IPS-18c (cell line): Measurements from ENCODE around the gene PSMG1.
A peak's percentile ranks its signal among the peaks of the same experiment; 100 is the strongest.
"Not testable (repeated sequence)": the region's sequence is repeated elsewhere in the genome, so short reads cannot be mapped to it uniquely, and the experiment has no call there.

ENCODE experiments used
- H3K4me3 ChIP-seq: 2 replicates; pipeline ENCODE4 v1.7.0; 2013; ENCODE audit warnings: low read depth, mild to moderate bottlenecking, low read length, moderate library complexity; ENCODE audit not compliant: insufficient read depth
- H3K9me3 ChIP-seq: one replicate; pipeline ENCODE4 v1.6.1; 2013; ENCODE audit warnings: mild to moderate bottlenecking, low read length, moderate library complexity; ENCODE audit not compliant: control insufficient read depth, insufficient read depth

PSMG1 gene

DNA sequence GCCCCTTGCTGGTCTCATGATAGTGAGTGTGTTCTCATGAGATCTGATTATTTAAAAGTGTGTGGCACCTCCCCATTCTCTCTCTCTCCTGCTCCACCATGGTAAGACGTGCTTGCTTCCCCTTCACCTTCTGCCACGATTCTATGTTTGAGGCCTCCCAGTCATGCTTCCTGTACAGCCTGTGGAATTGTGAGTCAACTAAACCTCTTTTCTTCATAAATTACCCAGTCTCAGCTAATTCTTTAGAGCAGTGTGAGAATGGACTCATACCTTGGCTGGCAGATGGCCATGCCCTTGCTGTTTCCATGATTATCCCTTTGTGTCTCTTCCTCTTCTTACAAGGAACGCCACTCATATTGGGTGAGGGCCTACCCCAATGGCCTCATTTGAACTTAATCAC, 40.3 kb downstream of the PSMG1 start:
- Histone ChIP-seq H3K9me3 (no peaks in the 10 kb centered on the region), H3K4me3 (no peak overlapping the region)

DNA sequence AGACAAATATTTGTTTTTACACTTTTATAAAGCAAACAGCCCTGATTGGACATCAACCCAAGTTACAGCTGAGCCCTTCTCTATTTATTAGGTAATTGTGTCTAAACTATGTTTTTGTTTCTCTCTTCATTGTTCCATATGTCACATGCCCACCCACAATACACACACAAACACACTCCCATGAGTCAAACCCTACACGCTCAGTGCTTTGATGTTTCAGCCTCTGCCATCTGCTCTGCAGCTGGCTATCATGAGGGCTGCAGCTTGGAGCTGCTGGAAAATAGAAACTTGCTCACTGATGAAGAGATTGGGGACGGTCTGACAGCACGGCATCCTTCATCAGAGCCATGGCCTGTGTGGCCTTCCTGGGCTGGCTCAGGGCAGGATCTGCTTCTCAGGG, 41.7 kb downstream of the PSMG1 start:
- Histone ChIP-seq H3K4me3 (no peak overlapping the region), H3K9me3 (no peaks in the 10 kb centered on the region)

DNA sequence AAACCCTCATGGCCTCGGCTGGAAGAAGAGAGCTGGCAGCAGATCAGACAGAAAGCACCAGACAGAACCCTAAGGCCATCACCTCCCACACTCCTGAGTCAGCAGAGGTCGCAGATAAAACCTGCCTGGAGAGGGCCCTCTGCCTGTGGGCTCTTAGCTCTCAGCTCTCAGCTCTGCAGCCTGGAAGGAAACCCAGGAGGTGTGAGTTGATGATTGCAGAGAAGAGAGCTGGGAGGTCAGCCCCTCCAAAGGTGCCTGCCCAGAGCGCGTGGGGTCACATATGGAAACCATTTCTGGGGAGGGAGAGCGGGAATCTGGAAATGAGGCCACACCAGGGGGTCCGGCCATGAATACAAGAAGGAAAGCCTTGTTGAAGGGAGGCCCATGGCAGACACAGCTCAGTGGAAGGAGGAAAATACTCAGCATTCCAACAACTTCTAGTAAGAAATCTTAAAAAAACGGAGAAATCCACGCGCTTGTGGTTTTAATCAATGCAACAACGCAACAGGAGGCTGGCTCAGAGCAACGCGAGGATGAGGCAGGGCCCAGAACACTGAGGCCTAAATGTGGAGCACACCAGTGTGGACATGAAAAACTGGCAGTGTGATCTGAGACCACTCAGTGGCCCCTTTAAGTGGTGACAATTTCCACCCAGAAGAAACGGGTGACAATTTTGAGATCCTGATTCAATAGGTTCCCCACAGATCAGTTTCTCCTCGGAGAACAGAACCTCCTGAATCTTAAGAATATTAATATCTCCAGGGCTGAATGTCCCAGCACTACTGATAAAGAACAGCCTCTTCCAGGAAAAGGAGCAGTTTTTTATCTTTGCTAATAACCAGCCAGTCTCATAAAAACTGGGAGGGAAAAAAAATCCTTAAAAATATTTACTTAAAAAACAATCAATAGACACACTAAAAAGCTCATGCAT, 45.7 kb downstream of the PSMG1 start:
- H3K4me3 ChIP-seq = 0 out of 2 replicates have a peak overlapping the region, but pooled peaks have one; percentile 1
- H3K9me3 ChIP-seq = no peaks in the 10 kb centered on the region

DNA sequence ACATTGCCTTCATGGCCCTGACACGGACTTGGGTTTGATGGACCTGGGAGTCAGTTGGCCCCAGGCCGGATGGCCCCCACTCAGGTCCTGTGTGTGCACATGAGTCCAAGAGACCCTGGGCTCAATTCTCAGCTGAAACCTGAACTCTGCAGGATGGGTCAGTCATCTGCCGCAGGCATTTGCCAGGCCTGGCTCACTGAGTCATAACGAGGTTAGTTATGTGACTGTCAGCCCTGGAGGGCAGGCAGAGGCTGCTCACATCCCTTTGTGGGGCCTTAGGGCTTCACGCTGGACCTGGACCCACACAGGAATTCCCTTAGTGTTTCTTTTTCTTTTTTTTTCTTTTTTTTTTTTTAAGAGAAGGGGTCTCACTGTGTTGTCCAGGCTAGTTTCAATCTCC, 46.5 kb downstream of the PSMG1 start:
- H3K4me3 ChIP-seq = no peak overlapping the region
- H3K9me3 ChIP-seq = no peaks in the 10 kb centered on the region

DNA sequence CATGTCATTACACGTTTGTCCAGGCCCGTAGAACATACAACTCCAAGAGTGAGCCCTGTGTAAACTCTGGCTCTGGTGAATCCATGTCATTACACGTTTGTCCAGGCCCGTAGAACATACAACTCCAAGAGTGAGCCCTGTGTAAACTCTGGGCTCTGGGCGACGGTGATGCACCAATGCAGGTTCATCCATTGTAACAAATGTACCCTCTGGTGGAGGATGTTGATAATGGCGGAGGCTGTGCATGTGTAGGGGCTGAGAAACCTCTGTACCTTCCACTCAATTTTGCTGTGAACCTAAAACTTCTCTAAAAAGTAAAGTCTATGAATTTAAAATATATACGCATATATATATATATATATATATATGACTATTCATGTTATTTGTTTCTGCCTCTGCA, 47.1 kb downstream of the PSMG1 start:
- not testable (repeated sequence) for H3K4me3 ChIP-seq, H3K9me3 ChIP-seq

DNA sequence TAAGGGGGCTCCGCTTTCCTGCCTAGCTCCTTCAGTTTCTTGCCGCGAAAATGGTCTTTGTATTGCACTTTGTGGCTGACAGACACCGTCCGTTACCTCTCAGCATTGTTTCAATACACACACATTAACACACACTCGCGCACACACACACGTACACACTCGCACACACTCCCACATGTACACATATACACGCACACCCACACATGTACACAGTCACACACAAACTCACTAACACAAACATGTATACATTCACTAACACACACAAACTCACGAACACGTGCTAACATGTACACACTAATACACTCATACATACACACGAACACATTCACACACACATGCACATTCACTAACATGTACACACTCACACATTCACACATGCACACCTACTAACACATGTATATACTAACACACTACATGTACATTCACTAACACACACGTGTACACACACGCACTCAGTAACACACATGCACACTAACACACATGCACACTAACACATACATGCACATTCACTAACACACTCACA, 48.9 kb downstream of the PSMG1 start:
- Histone ChIP-seq H3K9me3 (no peaks in the 10 kb centered on the region), H3K4me3 (no peak overlapping the region)

DNA sequence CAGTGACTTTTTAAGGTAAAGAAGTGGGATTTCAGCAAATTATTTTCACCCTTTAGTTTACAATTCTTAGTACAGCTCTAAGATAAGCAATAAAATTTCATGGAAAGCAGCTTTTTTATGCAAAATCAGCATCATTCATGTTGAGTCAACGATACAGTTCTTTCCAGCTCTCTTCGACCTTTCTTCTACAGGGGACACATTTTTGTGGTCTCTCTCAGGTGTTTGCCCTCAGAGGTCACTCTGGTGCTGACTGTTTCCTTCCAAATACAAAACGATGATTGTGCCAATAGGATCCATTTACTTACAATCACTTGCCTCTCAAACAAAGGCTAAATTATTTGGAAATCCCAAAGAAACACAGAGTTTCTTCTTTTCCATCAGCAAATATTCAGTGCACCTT, 51.0 kb downstream of the PSMG1 start:
- no peaks in the 10 kb centered on the region for H3K9me3 ChIP-seq
- H3K4me3 ChIP-seq = no peak overlapping the region

GRCh38 chr21:39131791-39132190, 51.5 kb downstream of the PSMG1 start:
- Histone ChIP-seq H3K9me3 (no peaks in the 10 kb centered on the region), H3K4me3 (no peak overlapping the region)

DNA sequence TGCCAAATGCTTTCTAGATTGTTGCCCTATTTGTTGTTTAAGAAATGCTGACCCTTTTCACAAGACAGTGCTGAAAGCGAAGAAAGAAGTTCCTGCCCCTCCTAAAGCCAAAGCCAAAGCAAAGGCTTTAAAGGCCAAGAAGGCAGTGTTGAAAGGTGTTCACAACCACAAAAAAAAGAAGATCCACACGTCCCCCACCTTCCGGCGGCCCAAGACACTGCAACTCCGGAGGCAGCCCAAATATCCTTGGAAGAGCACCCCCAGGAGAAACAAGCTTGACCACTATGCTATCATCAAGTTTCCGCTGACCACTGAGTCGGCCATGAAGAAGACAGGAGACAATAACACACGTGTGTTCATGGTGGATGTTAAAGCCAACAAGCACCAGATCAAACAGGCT, 55.7 kb downstream of the PSMG1 start:
- H3K9me3 ChIP-seq = no peaks in the 10 kb centered on the region
- no peak overlapping the region for H3K4me3 ChIP-seq

- Histone ChIP-seq H3K9me3 (no peaks in the 10 kb centered on the region), H3K4me3 (no peak overlapping the region)
These were observed 56.8 kb downstream of the PSMG1 start for GRCh38 chr21:39126486-39126806.

GRCh38 chr21:39125752-39126485, 57.3 kb downstream of the PSMG1 start:
- no peaks in the 10 kb centered on the region for H3K9me3 ChIP-seq
- no peak overlapping the region for H3K4me3 ChIP-seq
